ENCODE results near the gene ZDHHC4.
A peak's percentile ranks its signal among the peaks of the same experiment; 100 is the strongest.

The ZDHHC4 gene

GRCh38 chr7:6637544-6638229 lies 60.4 kb downstream of the ZDHHC4 start:
- DNase-seq = peak; percentile 50
